HepG2 (cell line): ENCODE measurements around the gene FNDC3A. TPM values are rescaled to one million over a fixed set of nuclear protein-coding genes. Genes with fewer than 3 reads are reported as not detected.

Experiments used
- ATAC-seq: fragments of 200-7000 bp; cut with Tn5 transposase; 3 replicates; pipeline ENCODE4 v1.9.1; 2020; ENCODE audit warnings: mild to moderate bottlenecking, moderate library complexity
- BruUV-seq: library from RNA; stranded (reverse); fragments of 400-500 nt; replicated peaks from 2 replicates; lab custom pipeline; 2021; lab: Mats Ljungman, UMichigan
- CTCF ChIA-PET: fragments of 300-600 bp; formaldehyde crosslinking; extraction: SDS; loops from one replicate; lab custom pipeline; 2021; ENCODE audit warnings: low total read pairs, inconsistent platforms, low intra/inter-chr PET ratio; lab: Yijun Ruan, JAX
- POLR2A ChIA-PET: fragments of 350-600 bp; sonication (Branson Sonifier 250); formaldehyde crosslinking; loops from one replicate; lab custom pipeline; 2020; ENCODE audit warnings: antibody characterized with exemption, inconsistent platforms; lab: Yijun Ruan, JAX
- DNase-seq: peaks from one replicate; pipeline ENCODE4 v3.0.0-alpha.2; 2015; ENCODE audit warnings: low spot score
- FAIRE-seq: peaks from 3 replicates; lab custom pipeline; 2011; peaks lifted over from hg19 to GRCh38; lab: Jason Lieb, UNC
- H2AFZ ChIP-seq: one replicate; pipeline ENCODE4 v1.6.1; 2011; ENCODE audit warnings: low read length, inconsistent platforms
- H3K27ac ChIP-seq: fragments of 300-600 bp; 3 replicates; pipeline ENCODE4 v1.8.0; 2011; ENCODE audit warnings: mixed run types, mild to moderate bottlenecking, mixed read lengths, low read length, inconsistent platforms; ENCODE audit not compliant: insufficient read depth; ENCODE audit errors: extremely low read length
- H3K27me3 ChIP-seq, 2 experiments: fragments of 200-600 bp in 1 of 2; 2 replicates in 1 of 2; 3 replicates in 1 of 2; pipeline versions ENCODE4 v1.6.0 to v1.8.0; 2011; ENCODE audit warnings: low read length in 2 of 2, mild to moderate bottlenecking in 2 of 2, moderate library complexity in 2 of 2, inconsistent platforms in 1 of 2; ENCODE audit not compliant: insufficient read depth in 2 of 2, control insufficient read depth in 1 of 2
- H3K36me3 ChIP-seq, 2 experiments: fragments of 200-600 bp in 1 of 2; replicated peaks in 1 of 2; 2 replicates in 1 of 2; 3 replicates in 1 of 2; pipeline versions ENCODE4 v1.5.1 to v1.8.0; 2011; ENCODE audit warnings: low read length in 2 of 2, inconsistent platforms in 1 of 2; ENCODE audit not compliant: insufficient read depth in 2 of 2, control insufficient read depth in 1 of 2
- H3K4me1 ChIP-seq: 2 replicates; pipeline ENCODE4 v1.5.1; 2012; ENCODE audit warnings: low read length, inconsistent platforms; ENCODE audit not compliant: insufficient read depth
- H3K4me2 ChIP-seq: 2 replicates; pipeline ENCODE4 v1.6.0; 2011; ENCODE audit warnings: low read depth, low read length, inconsistent platforms
- H3K4me3 ChIP-seq, 3 experiments: fragments of 200-600 bp in 1 of 3; sonication (generic), shearing (Covaris generic) in 1 of 3; replicated peaks in 1 of 3; 2 replicates each; pipeline ENCODE4 v1.5.1; 2011 to 2016; ENCODE audit warnings: low read length in 3 of 3, inconsistent platforms in 2 of 3, low read depth in 2 of 3, mild to moderate bottlenecking in 2 of 3, control low read depth in 1 of 3, mixed read lengths in 1 of 3; ENCODE audit not compliant: insufficient read depth in 1 of 3
- H3K79me2 ChIP-seq: one replicate; pipeline ENCODE4 v1.6.1; 2011; ENCODE audit warnings: low read length, inconsistent platforms; ENCODE audit not compliant: insufficient read depth
- H3K9ac ChIP-seq: 2 replicates; pipeline ENCODE4 v1.6.0; 2011; ENCODE audit warnings: mild to moderate bottlenecking, low read depth, low read length, inconsistent platforms; ENCODE audit not compliant: insufficient read depth
- H3K9me3 ChIP-seq: 2 replicates; pipeline ENCODE4 v1.5.1; 2012; ENCODE audit warnings: mild to moderate bottlenecking, low read length
- H4K20me1 ChIP-seq: 2 replicates; pipeline ENCODE4 v1.6.0; 2011; ENCODE audit warnings: inconsistent platforms, mild to moderate bottlenecking, low read length, moderate library complexity; ENCODE audit not compliant: insufficient read depth
- ATM ChIP-seq: fragments of 450-650 bp; IDR thresholded peaks from 2 replicates; pipeline ENCODE4 v1.7.1; 2017; ENCODE audit warnings: mild to moderate bottlenecking, borderline replicate concordance
- CC2D1A ChIP-seq: sonication (generic); formaldehyde crosslinking; IDR thresholded peaks from 2 replicates; pipeline ENCODE4 v1.8.1; 2023; ENCODE audit warnings: mild to moderate bottlenecking, missing genetic modification reagents
- GABPB1 ChIP-seq: IDR thresholded peaks from 2 replicates; pipeline ENCODE4 v1.6.1; 2016; ENCODE audit warnings: mild to moderate bottlenecking, missing genetic modification reagents, moderate library complexity, missing compliant biosample characterization
- HOXA5 ChIP-seq: sonication (generic); formaldehyde crosslinking; IDR thresholded peaks from 2 replicates; pipeline ENCODE4 v1.4.0; 2020; ENCODE audit warnings: missing genetic modification reagents
- KLF9 ChIP-seq: IDR thresholded peaks from 2 replicates; pipeline ENCODE4 v1.6.1; 2016; ENCODE audit warnings: low read depth
- MBD4 ChIP-seq: IDR thresholded peaks from 2 replicates; pipeline ENCODE4 v1.6.1; 2012; ENCODE audit warnings: low read length, inconsistent platforms, borderline replicate concordance
- MEIS1 ChIP-seq: sonication (generic); formaldehyde crosslinking; IDR thresholded peaks from 2 replicates; pipeline ENCODE4 v1.9.0; 2021; ENCODE audit warnings: mild to moderate bottlenecking, missing genetic modification reagents, moderate library complexity, borderline replicate concordance
- MLX ChIP-seq: IDR thresholded peaks from 2 replicates; pipeline ENCODE4 v1.6.1; 2016
- NCOR1 ChIP-seq: fragments of 200-600 bp; sonication (generic); IDR thresholded peaks from 2 replicates; pipeline ENCODE4 v1.7.0; 2017; ENCODE audit warnings: antibody characterized with exemption, low read length, borderline replicate concordance
- PATZ1 ChIP-seq: sonication (generic); formaldehyde crosslinking; IDR thresholded peaks from 2 replicates; pipeline ENCODE4 v1.4.0; 2020; ENCODE audit warnings: missing genetic modification reagents
- SATB2 ChIP-seq: sonication (generic); formaldehyde crosslinking; IDR thresholded peaks from 2 replicates; pipeline ENCODE4 v1.5.0; 2020; ENCODE audit warnings: missing genetic modification reagents
- ZKSCAN1 ChIP-seq: fragments of 150-350 bp; IDR thresholded peaks from 2 replicates; pipeline ENCODE4 v1.6.1; 2014; ENCODE audit warnings: low read length
- ZNF296 ChIP-seq: sonication (generic); formaldehyde crosslinking; conservative IDR thresholded peaks from 2 replicates; pipeline ENCODE4 v1.5.0; 2020; ENCODE audit warnings: mild to moderate bottlenecking, missing genetic modification reagents
- ZNF562 ChIP-seq: sonication (generic); formaldehyde crosslinking; IDR thresholded peaks from 2 replicates; pipeline ENCODE4 v1.8.0; 2022; ENCODE audit warnings: missing genetic modification reagents, borderline replicate concordance
- ZNF580 ChIP-seq: IDR thresholded peaks from 2 replicates; pipeline ENCODE4 v1.6.1; 2016; ENCODE audit warnings: low read depth, borderline replicate concordance
- ZNF777 ChIP-seq: sonication (generic); formaldehyde crosslinking; IDR thresholded peaks from 2 replicates; pipeline ENCODE4 v1.4.0; 2020; ENCODE audit warnings: missing genetic modification reagents
- ZNF83 ChIP-seq: sonication (generic); formaldehyde crosslinking; IDR thresholded peaks from 2 replicates; pipeline ENCODE4 v1.4.0; 2020; ENCODE audit warnings: missing genetic modification reagents, mild to moderate bottlenecking, borderline replicate concordance
- ZNF879 ChIP-seq: sonication (generic); formaldehyde crosslinking; IDR thresholded peaks from 2 replicates; pipeline ENCODE4 v1.8.1; 2023; ENCODE audit warnings: missing genetic modification reagents
- WGBS: methylation state at CpG from one replicate; pipeline ENCODE4 v1.1.6; 2017; ENCODE audit warnings: low lambda C conversion rate; 5-methylcytosine and 5-hydroxymethylcytosine counted together
- in situ Hi-C: cut with HindIII; loops from 2 replicates; pipeline ENCODE4 v1.10.0; 2017; ENCODE audit warnings: low pct_unique_long_range_greater_than_20kb; ENCODE audit not compliant: extremely low pct_ligation_motif_present
- intact Hi-C: fragments of 100-400 bp; cut with micrococcal nuclease; formaldehyde crosslinking; loops from one replicate; pipeline ENCODE4 v1.10.0; 2022; ENCODE audit not compliant: unreplicated experiment
- polyA plus RNA-seq, 8 experiments: library from polyadenylated mRNA; depleted of rRNA in 3 of 8; stranded (reverse) in 7 of 8; unstranded in 1 of 8; fragments of >200 nt; fragmentation: Illumina TruSeq in 4 of 8; extraction: Trizol in 4 of 8; gene quantifications; 2 replicates each; pipeline versions ENCODE4 v1.2.1 to v1.2.3, GENCODE V29; 2011 to 2016; ENCODE audit warnings: low read depth in 4 of 8, missing spikeins in 1 of 8, mixed read lengths in 1 of 8; ENCODE audit not compliant: insufficient read depth in 1 of 8
- total RNA-seq, 5 experiments: library from RNA; depleted of rRNA; stranded (reverse); fragments of >200 nt; fragmentation: Illumina TruSeq; extraction: Trizol; gene quantifications; 2 replicates each; pipeline ENCODE4 v1.2.3, GENCODE V29; 2016; ENCODE audit warnings: low read depth in 1 of 5

FNDC3A gene
- total and polyA plus RNA-seq, 2 of the 13 experiments (the other 11 are each of a cell fraction or from before 2014, with no cell fraction given): 36.7 to 39.3 TPM

- TF ChIP-seq ZNF296 (CRISPR knock-in tag) (no peak), ZNF562 (CRISPR knock-in tag) (no peak), KLF9 (CRISPR knock-in tag) (no peak), NCOR1 (no peak), SATB2 (CRISPR knock-in tag) (no peak), HOXA5 (CRISPR knock-in tag) (no peak), ZKSCAN1 (no peak), CC2D1A (CRISPR knock-in tag) (no peak), ZNF879 (no peak), ZNF777 (CRISPR knock-in tag) (no peak)
- POLR2A ChIA-PET: no interaction called here
- BruUV-seq: no TSS peak
- Histone ChIP-seq H3K4me3 (no peak overlapping the region), H3K9ac (no peak overlapping the region), H4K20me1 (no peaks in the 10 kb centered on the region), H3K79me2 (no peaks in the 10 kb centered on the region), H2AFZ (no peak overlapping the region), H3K27ac (no peak overlapping the region), H3K9me3 (peaks cover 8% of the 10 kb centered on the region; the same call in 1 of the 2 replicates), H3K36me3 (no peaks in the 10 kb centered on the region), H3K27me3 (peaks cover 0 to 14% of the 10 kb centered on the region in 2 experiments; a peak in 2 of 5 replicates), H3K4me2 (no peak overlapping the region), H3K4me1 (peaks cover 6% of the 10 kb centered on the region; the same call in 1 of the 2 replicates)
- 0% methylated on average over 1 of the region's 1 CpG for WGBS
- no peak for ATAC-seq
- intact Hi-C loops (loop anchor here (10.0 kb wide), 1 partner anchor 145 kb away; no protein-coding TSS in a partner anchor), in situ Hi-C loops (no loop called here)
- CTCF ChIA-PET: no interaction called here
- DNase-seq: no peak
- FAIRE-seq: no peak
These were observed 6.0 kb upstream of the FNDC3A start for GRCh38 chr13:48969685-48970084.

GRCh38 chr13:48973845-48974431 lies 1.8 kb upstream of the FNDC3A start:
- Histone ChIP-seq H3K4me3 (no peak overlapping the region), H3K79me2 (peaks cover 24% of the 10 kb centered on the region), H4K20me1 (peaks cover 2% of the 10 kb centered on the region; the same call in 1 of the 2 replicates), H3K27ac (no peak overlapping the region), H3K4me1 (peaks cover 19% of the 10 kb centered on the region), H3K9ac (no peak overlapping the region), H3K36me3 (no peaks in the 10 kb centered on the region), H2AFZ (no peak overlapping the region), H3K27me3 (peaks cover 0 to 14% of the 10 kb centered on the region in 2 experiments; a peak in 2 of 5 replicates), H3K4me2 (no peak overlapping the region), H3K9me3 (peaks cover 8% of the 10 kb centered on the region; the same call in 1 of the 2 replicates)
- ChIA-PET CTCF (no interaction called here), POLR2A (no interaction called here)
- no TSS peak for BruUV-seq
- intact Hi-C loops (loop anchor here (10.0 kb wide), 1 partner anchor 141 kb away; no protein-coding TSS in a partner anchor), in situ Hi-C loops (no loop called here)
- no peak for FAIRE-seq
- no peak for DNase-seq
- no peak for ATAC-seq
- WGBS: 100% methylated on average over 1 of the region's 1 CpG
- TF ChIP-seq MEIS1 (CRISPR knock-in tag): no peak
- TF ChIP-seq CC2D1A (CRISPR knock-in tag): no peak
- no peak for TF ChIP-seq PATZ1 (CRISPR knock-in tag)
- no peak for TF ChIP-seq MBD4
- TF ChIP-seq GABPB1 (CRISPR knock-in tag): no peak
- TF ChIP-seq ZNF83 (CRISPR knock-in tag): no peak
- TF ChIP-seq MLX (CRISPR knock-in tag): no peak
- TF ChIP-seq ZNF580 (CRISPR knock-in tag): no peak
- TF ChIP-seq ATM: no peak
